Osteocyte (in vitro differentiated cells): ENCODE measurements around the gene LINS1. TPM values are rescaled to one million over a fixed set of nuclear protein-coding genes. Genes with fewer than 3 reads are reported as not detected.

Source experiments
- DNase-seq: peaks from one replicate; pipeline ENCODE4 v3.0.0; 2021; ENCODE audit warnings: mixed read lengths; ENCODE audit not compliant: unreplicated experiment; ENCODE audit errors: extremely low spot score
- H3K27ac Mint-ChIP-seq: one replicate; pipeline ENCODE4 v1.8.0; 2021; ENCODE audit warnings: mild to moderate bottlenecking, mixed read lengths; ENCODE audit not compliant: unreplicated experiment
- H3K27me3 Mint-ChIP-seq: one replicate; pipeline ENCODE4 v1.8.0; 2021; ENCODE audit warnings: mixed read lengths; ENCODE audit not compliant: unreplicated experiment
- H3K36me3 Mint-ChIP-seq: one replicate; pipeline ENCODE4 v1.8.0; 2021; ENCODE audit warnings: mixed read lengths; ENCODE audit not compliant: unreplicated experiment
- H3K4me1 Mint-ChIP-seq: one replicate; pipeline ENCODE4 v1.8.0; 2021; ENCODE audit warnings: mixed read lengths; ENCODE audit not compliant: unreplicated experiment
- H3K4me3 Mint-ChIP-seq: one replicate; pipeline ENCODE4 v1.8.0; 2021; ENCODE audit warnings: mild to moderate bottlenecking, moderate library complexity, mixed read lengths; ENCODE audit not compliant: unreplicated experiment
- H3K9me3 Mint-ChIP-seq: one replicate; pipeline ENCODE4 v1.8.0; 2021; ENCODE audit warnings: mixed read lengths; ENCODE audit not compliant: unreplicated experiment
- total RNA-seq: library from RNA; stranded (reverse); gene quantifications from 2 replicates; pipeline ENCODE4 v1.2.1, GENCODE V29; 2021
- TF ChIP-seq, protein P1 (sequence below): fragments of 200-600 bp; sonication (generic); IDR thresholded peaks from 2 replicates; pipeline ENCODE4 v1.5.0; 2021; ENCODE audit warnings: antibody characterized with exemption, mild to moderate bottlenecking, moderate library complexity

Gene LINS1
- total RNA-seq, 1 donor from 2014 or later: 9.7 TPM

DNA sequence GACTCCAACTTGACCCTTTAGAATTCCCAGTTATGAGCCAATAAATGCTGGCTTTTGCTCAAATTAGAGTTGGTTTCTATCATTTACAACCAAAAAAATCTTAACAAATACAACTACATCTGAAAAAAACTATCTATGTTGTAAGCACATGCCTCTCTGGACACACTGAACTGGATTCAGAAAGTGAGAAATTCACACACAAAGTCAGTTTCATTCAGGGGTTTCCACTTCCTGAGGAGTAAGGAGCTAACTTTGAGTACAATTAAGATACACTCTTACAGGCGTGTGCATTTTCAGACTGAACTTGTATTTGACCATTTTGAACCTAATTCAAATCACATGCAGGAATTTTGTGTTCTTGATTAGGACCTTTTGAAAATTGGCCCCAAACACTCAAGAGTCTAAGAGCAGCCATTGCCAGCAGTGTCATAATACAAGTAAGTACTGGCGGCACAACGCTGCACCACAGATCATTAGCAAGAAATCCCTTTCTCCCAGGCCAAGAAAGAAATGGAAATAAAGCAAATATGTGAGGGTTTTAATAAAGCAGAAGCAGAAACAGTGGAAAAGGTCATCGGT, 31.2 kb downstream of the LINS1 start:
- DNase-seq: no peak
- no peak overlapping the region for H3K4me3 Mint-ChIP-seq
- H3K36me3 Mint-ChIP-seq: peaks cover 13% of the 10 kb centered on the region
- no peaks in the 10 kb centered on the region for H3K9me3 Mint-ChIP-seq
- TF ChIP-seq, protein P1, sequence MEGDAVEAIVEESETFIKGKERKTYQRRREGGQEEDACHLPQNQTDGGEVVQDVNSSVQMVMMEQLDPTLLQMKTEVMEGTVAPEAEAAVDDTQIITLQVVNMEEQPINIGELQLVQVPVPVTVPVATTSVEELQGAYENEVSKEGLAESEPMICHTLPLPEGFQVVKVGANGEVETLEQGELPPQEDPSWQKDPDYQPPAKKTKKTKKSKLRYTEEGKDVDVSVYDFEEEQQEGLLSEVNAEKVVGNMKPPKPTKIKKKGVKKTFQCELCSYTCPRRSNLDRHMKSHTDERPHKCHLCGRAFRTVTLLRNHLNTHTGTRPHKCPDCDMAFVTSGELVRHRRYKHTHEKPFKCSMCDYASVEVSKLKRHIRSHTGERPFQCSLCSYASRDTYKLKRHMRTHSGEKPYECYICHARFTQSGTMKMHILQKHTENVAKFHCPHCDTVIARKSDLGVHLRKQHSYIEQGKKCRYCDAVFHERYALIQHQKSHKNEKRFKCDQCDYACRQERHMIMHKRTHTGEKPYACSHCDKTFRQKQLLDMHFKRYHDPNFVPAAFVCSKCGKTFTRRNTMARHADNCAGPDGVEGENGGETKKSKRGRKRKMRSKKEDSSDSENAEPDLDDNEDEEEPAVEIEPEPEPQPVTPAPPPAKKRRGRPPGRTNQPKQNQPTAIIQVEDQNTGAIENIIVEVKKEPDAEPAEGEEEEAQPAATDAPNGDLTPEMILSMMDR: no peak
- no peak overlapping the region for H3K27ac Mint-ChIP-seq
- no peaks in the 10 kb centered on the region for H3K27me3 Mint-ChIP-seq
- no peaks in the 10 kb centered on the region for H3K4me1 Mint-ChIP-seq

GRCh38 chr15:100570275-100570674, 31.7 kb downstream of the LINS1 start:
- Mint-ChIP-seq H3K4me1 (no peaks in the 10 kb centered on the region), H3K27me3 (no peaks in the 10 kb centered on the region), H3K9me3 (no peaks in the 10 kb centered on the region), H3K36me3 (peaks cover 13% of the 10 kb centered on the region), H3K27ac (no peak overlapping the region), H3K4me3 (no peak overlapping the region)
- TF ChIP-seq, protein P1: no peak
- DNase-seq: no peak

- TF ChIP-seq, protein P1: no peak
- H3K4me1 Mint-ChIP-seq: no peaks in the 10 kb centered on the region
- no peak overlapping the region for H3K27ac Mint-ChIP-seq
- no peaks in the 10 kb centered on the region for H3K9me3 Mint-ChIP-seq
- no peak for DNase-seq
- no peak overlapping the region for H3K4me3 Mint-ChIP-seq
- no peaks in the 10 kb centered on the region for H3K27me3 Mint-ChIP-seq
- H3K36me3 Mint-ChIP-seq: peaks cover 13% of the 10 kb centered on the region
Observed at GRCh38 chr15:100569391-100569790, 32.6 kb downstream of the LINS1 start.

DNA sequence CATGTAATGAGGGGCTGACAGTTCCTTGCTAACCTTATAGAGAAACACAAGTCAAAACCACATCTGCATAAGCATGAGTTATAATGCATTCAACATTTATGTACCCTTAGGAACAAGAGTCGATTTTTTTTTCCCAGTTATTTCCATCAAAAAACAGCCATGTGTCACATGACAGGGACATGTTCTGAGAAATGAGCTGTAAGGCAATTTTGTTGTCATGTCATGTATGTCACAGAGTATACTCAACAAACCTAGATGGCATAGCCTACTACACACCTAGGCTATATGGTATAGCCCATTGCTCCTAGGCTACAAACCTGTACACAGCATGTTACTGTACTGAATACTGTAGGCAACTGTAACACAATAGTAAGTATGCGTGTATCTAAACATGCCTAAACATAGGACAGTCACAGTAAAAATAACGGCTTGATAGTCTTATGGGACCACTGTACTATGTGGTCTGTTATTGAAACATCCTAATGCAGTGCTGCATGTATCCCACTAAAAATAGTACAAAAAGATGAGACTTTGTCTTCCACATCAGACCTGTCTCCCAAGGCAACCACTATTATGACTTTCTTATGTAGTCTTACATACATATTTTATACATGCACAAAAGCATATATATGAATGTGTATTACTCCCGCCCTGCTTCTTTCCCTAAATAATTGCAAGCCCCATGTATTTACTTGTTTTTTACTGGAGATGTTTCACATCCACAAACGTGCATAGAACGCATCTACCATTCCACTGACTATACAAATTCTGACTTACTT, 34.9 kb downstream of the LINS1 start:
- Mint-ChIP-seq H3K27ac (no peak overlapping the region), H3K9me3 (no peaks in the 10 kb centered on the region), H3K4me3 (no peak overlapping the region), H3K36me3 (peaks cover 11% of the 10 kb centered on the region), H3K4me1 (no peaks in the 10 kb centered on the region), H3K27me3 (no peaks in the 10 kb centered on the region)
- TF ChIP-seq, protein P1: no peak
- DNase-seq: no peak

GRCh38 chr15:100565591-100565990, 36.4 kb downstream of the LINS1 start:
- no peak overlapping the region for H3K4me3 Mint-ChIP-seq
- no peak for DNase-seq
- TF ChIP-seq, protein P1: no peak

More at GRCh38 chr15:100565591-100565990, 36.4 kb downstream of the LINS1 start:
- no peaks in the 10 kb centered on the region for H3K9me3 Mint-ChIP-seq
- H3K36me3 Mint-ChIP-seq: peaks cover 6% of the 10 kb centered on the region
- H3K27me3 Mint-ChIP-seq: no peaks in the 10 kb centered on the region
- no peak overlapping the region for H3K27ac Mint-ChIP-seq
- H3K4me1 Mint-ChIP-seq: no peaks in the 10 kb centered on the region
